Activated CD4-positive, alpha-beta memory T cell treated with anti-CD3 and anti-CD28 coated beads for 36 hours (primary cell): ENCODE measurements around the gene UCK2. TPM values are rescaled to one million over a fixed set of nuclear protein-coding genes. Genes with fewer than 3 reads are reported as not detected.
A peak's percentile ranks its signal among the peaks of the same experiment; 100 is the strongest.

Experiments
- CTCF ChIA-PET: fragments of 350-600 bp; sonication (Branson Sonifier 250); formaldehyde crosslinking; loops from one replicate; lab custom pipeline; 2021; ENCODE audit warnings: antibody characterized with exemption, inconsistent platforms; lab: Charles Lee
- POLR2A ChIA-PET: fragments of 350-600 bp; sonication (Branson Sonifier 250); formaldehyde crosslinking; loops from one replicate; lab custom pipeline; 2021; ENCODE audit warnings: antibody characterized with exemption; lab: Charles Lee
- DNase-seq: peaks from one replicate; pipeline ENCODE4 v3.0.0-alpha.2; 2020
- H3K27ac Mint-ChIP-seq: one replicate; pipeline ENCODE4 v1.8.0; 2021; ENCODE audit warnings: mixed read lengths
- H3K27me3 Mint-ChIP-seq: one replicate; pipeline ENCODE4 v1.8.0; 2021; ENCODE audit warnings: mixed read lengths
- H3K36me3 Mint-ChIP-seq: one replicate; pipeline ENCODE4 v1.8.0; 2021; ENCODE audit warnings: mixed read lengths
- H3K4me1 Mint-ChIP-seq: one replicate; pipeline ENCODE4 v1.8.0; 2021; ENCODE audit warnings: low read depth, mixed read lengths
- H3K4me3 Mint-ChIP-seq: one replicate; pipeline ENCODE4 v1.8.0; 2021; ENCODE audit warnings: mild to moderate bottlenecking, mixed read lengths
- H3K9me3 Mint-ChIP-seq: one replicate; pipeline ENCODE4 v1.8.0; 2021; ENCODE audit warnings: mixed read lengths
- intact Hi-C: fragments of 100-400 bp; cut with micrococcal nuclease; formaldehyde crosslinking; loops from one replicate; pipeline ENCODE4 v1.15.1; 2023
- total RNA-seq, 2 experiments: library from RNA; stranded (reverse); gene quantifications; one replicate each; pipeline ENCODE4 v1.2.3, GENCODE V29; 2021

UCK2 gene
- total RNA-seq, 2 experiments from 2014 or later, result 60.1 to 61.8 TPM

GRCh38 chr1:165836664-165837482 is 9.5 kb downstream of the UCK2 start:
- intact Hi-C loops, result no loop called here
- Mint-ChIP-seq H3K9me3 (peaks cover 2% of the 10 kb centered on the region), H3K36me3 (peaks cover 7% of the 10 kb centered on the region), H3K4me3 (no peak overlapping the region), H3K4me1 (peaks cover 13% of the 10 kb centered on the region), H3K27ac (no peak overlapping the region), H3K27me3 (no peaks in the 10 kb centered on the region)
- ChIA-PET POLR2A (no interaction called here), CTCF (interaction anchor here (0.6 to 0.8 kb wide), 2 partner anchors 68 to 443 kb away, joined by 3 read pairs; no protein-coding TSS in a partner anchor)
- DNase-seq, result no peak

- H3K36me3 Mint-ChIP-seq, result peaks cover 7% of the 10 kb centered on the region
- peaks cover 2% of the 10 kb centered on the region for H3K9me3 Mint-ChIP-seq
- intact Hi-C loops, result no loop called here
- H3K27me3 Mint-ChIP-seq, result no peaks in the 10 kb centered on the region
- H3K27ac Mint-ChIP-seq, result no peak overlapping the region
- POLR2A ChIA-PET, result no interaction called here
- H3K4me1 Mint-ChIP-seq, result peaks cover 23% of the 10 kb centered on the region
- no peak for DNase-seq
- no peak overlapping the region for H3K4me3 Mint-ChIP-seq
- CTCF ChIA-PET, result no interaction called here
These were observed 10.5 kb downstream of the UCK2 start for GRCh38 chr1:165837838-165838364.

DNA sequence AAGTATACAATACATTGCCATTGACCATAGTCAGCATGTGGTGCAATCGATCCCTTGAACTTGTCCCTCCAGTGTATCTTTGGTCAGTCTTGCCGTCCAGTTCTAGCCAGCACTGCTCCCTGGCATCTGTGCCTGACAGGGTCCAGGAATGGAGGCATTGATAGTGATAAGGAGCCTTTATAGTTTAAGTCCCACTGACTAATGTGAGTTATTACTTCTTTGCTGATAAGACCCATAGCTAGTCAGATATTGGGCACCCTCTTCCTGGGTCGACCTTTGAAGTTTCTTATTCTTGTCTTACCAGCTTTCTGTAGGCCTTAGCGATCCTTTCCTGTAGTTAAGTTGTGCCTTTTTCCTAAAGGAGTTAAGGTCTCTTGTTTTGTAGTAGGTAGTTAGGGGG is 13.0 kb downstream of the UCK2 start:
- H3K4me3 Mint-ChIP-seq, result no peak overlapping the region
- intact Hi-C loops, result no loop called here
- H3K9me3 Mint-ChIP-seq, result peaks cover 2% of the 10 kb centered on the region
- no peaks in the 10 kb centered on the region for H3K27me3 Mint-ChIP-seq
- ChIA-PET CTCF (no interaction called here), POLR2A (no interaction called here)
- H3K27ac Mint-ChIP-seq, result no peak overlapping the region
- H3K36me3 Mint-ChIP-seq, result peaks cover 7% of the 10 kb centered on the region
- H3K4me1 Mint-ChIP-seq, result peaks cover 26% of the 10 kb centered on the region
- DNase-seq, result no peak

GRCh38 chr1:165841582-165842017 is 14.2 kb downstream of the UCK2 start:
- Mint-ChIP-seq H3K9me3 (peaks cover 2% of the 10 kb centered on the region), H3K27ac (peak overlapping the region; percentile 34), H3K4me1 (peaks cover 33% of the 10 kb centered on the region), H3K4me3 (no peak overlapping the region), H3K36me3 (peaks cover 5% of the 10 kb centered on the region), H3K27me3 (no peaks in the 10 kb centered on the region)
- intact Hi-C loops, result loop anchor here (1.0 to 2.0 kb wide), 2 partner anchors 14 to 29 kb away; partner anchors contain the start of gene UCK2
- ChIA-PET CTCF (interaction anchor here (0.9 to 1.0 kb wide), 2 partner anchors 13 to 83 kb away, joined by 3 to 4 read pairs; no protein-coding TSS in a partner anchor), POLR2A (interaction anchor here (2.0 kb wide), 1 partner anchor 13 kb away, joined by 13 read pairs; no protein-coding TSS in a partner anchor)
- peak; percentile 36 for DNase-seq

DNA sequence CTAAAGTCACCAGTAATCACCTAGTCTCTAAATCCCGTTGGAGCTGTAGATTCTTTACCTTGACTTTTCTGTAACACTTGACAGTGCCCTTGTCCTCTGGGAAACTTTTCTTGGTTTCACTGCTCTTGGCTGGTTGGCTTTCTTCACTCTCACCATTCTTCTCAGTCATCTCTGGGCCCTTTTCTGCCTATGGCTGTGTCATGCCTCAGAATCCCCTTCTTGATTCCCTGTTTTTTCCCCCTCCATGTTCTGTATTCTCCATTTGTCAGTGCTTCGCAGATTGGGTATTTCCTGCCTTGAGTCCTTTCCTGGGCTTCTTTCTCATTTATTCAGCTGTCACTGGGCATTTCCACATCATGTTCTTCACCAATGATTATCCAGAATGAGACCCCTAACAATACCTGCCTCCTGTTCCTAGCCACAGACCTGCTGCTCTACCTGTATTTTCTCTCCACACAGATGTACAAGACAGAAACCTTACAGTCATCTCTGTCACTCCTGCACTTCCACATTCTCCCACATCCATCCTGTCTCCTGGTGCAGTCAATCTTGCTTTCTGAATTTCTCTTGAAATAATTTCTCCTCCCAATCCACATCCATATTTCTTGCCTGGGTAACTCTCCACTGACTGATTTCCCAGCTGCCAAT is 14.7 kb downstream of the UCK2 start:
- intact Hi-C loops, result loop anchor here (1.0 to 2.0 kb wide), 2 partner anchors 15 to 29 kb away; partner anchors contain the start of gene UCK2
- ChIA-PET CTCF (interaction anchor here (0.9 to 1.0 kb wide), 2 partner anchors 13 to 82 kb away, joined by 3 to 4 read pairs; no protein-coding TSS in a partner anchor), POLR2A (interaction anchor here (1.1 to 2.0 kb wide), 3 partner anchors 14 to 73 kb away, joined by 3 to 13 read pairs (median 3); partner anchors contain the start of gene TMCO1)
- Mint-ChIP-seq H3K27me3 (no peaks in the 10 kb centered on the region), H3K36me3 (peaks cover 4% of the 10 kb centered on the region), H3K9me3 (peaks cover 2% of the 10 kb centered on the region), H3K4me1 (peaks cover 33% of the 10 kb centered on the region), H3K4me3 (no peak overlapping the region), H3K27ac (peak overlapping the region; percentile 49)
- DNase-seq, result no peak

- peaks cover 4% of the 10 kb centered on the region for H3K36me3 Mint-ChIP-seq
- H3K4me1 Mint-ChIP-seq, result peaks cover 33% of the 10 kb centered on the region
- ChIA-PET CTCF (interaction anchor here (0.7 kb wide), 1 partner anchor 14 kb away, joined by 3 read pairs; no protein-coding TSS in a partner anchor), POLR2A (interaction anchor here (1.1 to 2.0 kb wide), 3 partner anchors 13 to 74 kb away, joined by 3 to 13 read pairs (median 3); partner anchors contain the start of gene TMCO1)
- H3K9me3 Mint-ChIP-seq, result peaks cover 2% of the 10 kb centered on the region
- H3K27me3 Mint-ChIP-seq, result no peaks in the 10 kb centered on the region
- H3K27ac Mint-ChIP-seq, result peak overlapping the region; percentile 49
- intact Hi-C loops, result loop anchor here (1.0 to 2.0 kb wide), 2 partner anchors 15 to 28 kb away; partner anchors contain the start of gene UCK2
- H3K4me3 Mint-ChIP-seq, result no peak overlapping the region
- peak; percentile 56 for DNase-seq
These were observed 15.3 kb downstream of the UCK2 start for GRCh38 chr1:165842671-165843129.

- H3K4me3 Mint-ChIP-seq, result no peak overlapping the region
- no peaks in the 10 kb centered on the region for H3K27me3 Mint-ChIP-seq
- peaks cover 2% of the 10 kb centered on the region for H3K9me3 Mint-ChIP-seq
- ChIA-PET CTCF (interaction anchor here (0.7 kb wide), 1 partner anchor 15 kb away, joined by 3 read pairs; no protein-coding TSS in a partner anchor), POLR2A (interaction anchor here (1.1 to 2.0 kb wide), 3 partner anchors 13 to 74 kb away, joined by 3 to 13 read pairs (median 3); partner anchors contain the start of gene TMCO1)
- H3K36me3 Mint-ChIP-seq, result no peaks in the 10 kb centered on the region
- intact Hi-C loops, result loop anchor here (2.0 kb wide), 1 partner anchor 27 kb away; no protein-coding TSS in a partner anchor
- no peak overlapping the region for H3K27ac Mint-ChIP-seq
- peaks cover 33% of the 10 kb centered on the region for H3K4me1 Mint-ChIP-seq
- DNase-seq, result no peak
These were observed 15.9 kb downstream of the UCK2 start for GRCh38 chr1:165843304-165843703.

GRCh38 chr1:165844114-165844798 is 16.8 kb downstream of the UCK2 start:
- peaks cover 2% of the 10 kb centered on the region for H3K9me3 Mint-ChIP-seq

GRCh38 chr1:165844933-165845332 is 17.5 kb downstream of the UCK2 start:
- Mint-ChIP-seq H3K4me3 (no peak overlapping the region), H3K27ac (no peak overlapping the region), H3K4me1 (peaks cover 38% of the 10 kb centered on the region), H3K9me3 (peaks cover 2% of the 10 kb centered on the region), H3K27me3 (no peaks in the 10 kb centered on the region), H3K36me3 (peaks cover 2% of the 10 kb centered on the region)
- intact Hi-C loops, result no loop called here
- no peak for DNase-seq
- ChIA-PET POLR2A (interaction anchor here (0.9 kb wide), 1 partner anchor 15 kb away, joined by 3 read pairs; no protein-coding TSS in a partner anchor), CTCF (interaction anchor here (1.5 kb wide), 1 partner anchor 16 kb away, joined by 4 read pairs; no protein-coding TSS in a partner anchor)

More at GRCh38 chr1:165844114-165844798, 16.8 kb downstream of the UCK2 start:
- no peak overlapping the region for H3K27ac Mint-ChIP-seq
- no peaks in the 10 kb centered on the region for H3K27me3 Mint-ChIP-seq
- intact Hi-C loops, result no loop called here
- no peak for DNase-seq
- CTCF ChIA-PET, result interaction anchor here (1.5 kb wide), 1 partner anchor 16 kb away, joined by 4 read pairs; no protein-coding TSS in a partner anchor
- H3K4me3 Mint-ChIP-seq, result no peak overlapping the region
- POLR2A ChIA-PET, result interaction anchor here (0.9 kb wide), 1 partner anchor 15 kb away, joined by 3 read pairs; no protein-coding TSS in a partner anchor
- H3K4me1 Mint-ChIP-seq, result peaks cover 34% of the 10 kb centered on the region
- peaks cover 2% of the 10 kb centered on the region for H3K36me3 Mint-ChIP-seq

GRCh38 chr1:165845569-165845968 is 18.2 kb downstream of the UCK2 start:
- Mint-ChIP-seq H3K4me3 (no peak overlapping the region), H3K9me3 (peaks cover 2% of the 10 kb centered on the region), H3K4me1 (peaks cover 37% of the 10 kb centered on the region), H3K36me3 (peaks cover 2% of the 10 kb centered on the region), H3K27ac (no peak overlapping the region), H3K27me3 (no peaks in the 10 kb centered on the region)
- intact Hi-C loops, result no loop called here
- ChIA-PET CTCF (no interaction called here), POLR2A (no interaction called here)
- no peak for DNase-seq
